Stimulated activated CD4-positive, alpha-beta T cell treated with anti-CD3 and anti-CD28 coated beads, Interleukin-2, amount 100 ng/mL, for 48 hours (primary cell): ENCODE data around the gene ALOX12.
"Not testable (repeated sequence)": the region's sequence is repeated elsewhere in the genome, so short reads cannot be mapped to it uniquely, and the experiment has no call there.

Experiments used
- DNase-seq, 2 donors: peaks; one replicate each; pipeline ENCODE4 v3.0.0-alpha.2; 2020

The ALOX12 gene

GRCh38 chr17:7047566-7047965, 51.7 kb downstream of the ALOX12 start:
- no peak for DNase-seq

GRCh38 chr17:7048968-7049367, 53.1 kb downstream of the ALOX12 start:
- no peak for DNase-seq

GRCh38 chr17:7050583-7050982, 54.7 kb downstream of the ALOX12 start:
- DNase-seq = not testable (repeated sequence)

GRCh38 chr17:7056386-7056785, 60.5 kb downstream of the ALOX12 start:
- DNase-seq = no peak

- DNase-seq = no peak
These were observed 63.1 kb downstream of the ALOX12 start for GRCh38 chr17:7058831-7059447.
